Subcutaneous adipose tissue (tissue), 4 donors: ENCODE measurements around the gene GATA3. TPM values are rescaled to one million over a fixed set of nuclear protein-coding genes. Genes with fewer than 3 reads are reported as not detected.

Source experiments
- CTCF ChIP-seq: fragments of 450-650 bp; IDR thresholded peaks from one replicate; pipeline ENCODE4 v1.5.1; 2016; ENCODE audit warnings: low read depth, mild to moderate bottlenecking, control low read depth, antibody characterized with exemption, moderate library complexity
- total RNA-seq, 4 donors: library from RNA; depleted of rRNA; stranded (reverse); fragments of >200 nt; gene quantifications; one replicate each; pipeline ENCODE4 v1.1.0, GENCODE V29; 2016

GATA3 gene
- total RNA-seq, 4 donors from 2014 or later = 0.66 to 8.3 (median 3.0) TPM

DNA sequence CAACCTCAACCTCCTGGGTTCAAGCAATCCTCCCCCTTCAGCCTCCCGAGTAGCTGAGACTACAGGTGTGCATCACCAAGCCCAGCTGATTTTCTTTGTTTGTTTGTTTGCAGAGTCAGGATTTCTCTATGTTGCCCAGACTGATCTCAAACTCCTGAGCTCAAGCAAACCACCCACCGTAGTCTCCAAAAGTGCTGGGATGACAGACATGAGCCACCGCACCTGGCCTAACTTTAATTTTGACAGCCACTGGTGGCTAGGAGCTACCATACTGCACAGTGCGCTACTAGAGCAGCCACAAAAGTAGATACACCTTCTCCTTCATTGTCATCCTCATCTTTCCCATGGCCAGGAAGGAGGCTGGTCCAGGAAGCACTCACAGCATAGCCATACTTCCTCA is 31.2 kb upstream of the GATA3 start:
- TF ChIP-seq CTCF = no peak

DNA sequence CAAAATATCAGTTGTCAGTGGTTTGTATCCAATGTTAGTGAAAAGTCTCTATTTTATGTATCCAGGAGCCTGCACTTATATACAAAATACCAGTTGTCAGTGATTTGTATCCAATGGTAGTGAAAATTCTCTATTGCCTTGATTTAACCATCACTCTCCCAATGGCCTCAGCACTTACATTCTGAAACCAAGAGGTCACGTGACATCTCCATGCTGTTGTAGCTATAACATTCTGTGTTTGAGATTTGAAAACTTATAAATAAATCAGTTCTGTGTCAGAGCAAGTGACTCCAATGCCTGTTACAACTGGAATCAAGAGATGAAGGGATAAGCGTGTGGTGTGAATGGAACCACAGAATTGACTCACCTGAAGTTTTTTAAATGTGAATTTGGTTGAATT is 30.6 kb upstream of the GATA3 start:
- no peak for TF ChIP-seq CTCF

- no peak for TF ChIP-seq CTCF
These were observed 27.9 kb upstream of the GATA3 start for GRCh38 chr10:8026349-8027259.

DNA sequence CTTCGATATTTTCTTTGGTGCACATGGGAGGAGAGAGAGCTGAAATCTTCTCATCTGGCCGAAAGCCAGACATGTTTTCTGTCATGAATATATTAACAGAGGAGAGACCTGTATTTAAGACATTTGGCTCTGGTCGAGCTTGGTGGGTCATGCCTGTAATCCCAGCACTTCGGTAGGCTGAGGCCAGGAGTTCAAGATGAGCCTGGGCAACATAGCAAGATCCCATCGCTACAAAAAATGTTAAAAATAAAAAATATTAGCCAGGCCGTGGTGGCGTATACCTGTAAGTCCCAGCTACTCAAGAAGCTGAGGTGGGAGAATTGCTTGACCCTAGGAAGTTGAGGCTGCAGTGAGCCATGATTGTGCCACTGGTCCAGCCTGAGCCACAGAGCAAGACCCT is 21.9 kb upstream of the GATA3 start:
- no peak for TF ChIP-seq CTCF

DNA sequence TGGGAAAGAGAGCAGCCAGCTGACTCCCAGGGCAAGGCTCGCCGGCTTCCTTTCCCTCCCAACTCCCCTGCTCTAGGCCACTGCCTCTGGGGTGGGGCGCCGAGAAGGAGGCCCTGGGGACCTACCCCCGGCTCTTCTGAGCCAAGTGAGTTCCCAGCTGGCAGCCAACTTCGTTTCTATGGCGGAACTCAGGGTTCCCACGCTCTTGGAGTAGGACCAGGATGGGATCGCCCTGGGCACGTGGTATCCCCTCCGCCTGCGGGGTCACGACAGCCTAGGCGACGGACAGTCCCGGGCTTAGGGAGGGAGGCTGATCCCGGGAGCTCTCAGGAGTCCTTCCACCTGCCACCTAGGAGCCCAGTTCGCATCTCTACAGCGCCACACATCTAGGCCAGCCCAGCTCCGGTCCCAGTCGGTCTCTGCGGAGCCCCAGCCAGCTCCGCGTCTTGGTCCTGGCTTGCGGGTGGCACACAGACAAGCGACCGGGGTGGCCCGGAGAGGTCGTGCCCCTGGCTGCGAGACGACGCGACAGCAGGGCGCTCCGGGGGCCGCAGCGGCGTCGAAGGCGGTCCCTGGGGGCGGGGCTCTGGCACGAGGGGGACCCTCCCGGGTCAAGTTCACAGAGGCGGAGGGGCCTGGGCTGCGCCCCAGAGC is 20.5 kb upstream of the GATA3 start:
- no peak for TF ChIP-seq CTCF

DNA sequence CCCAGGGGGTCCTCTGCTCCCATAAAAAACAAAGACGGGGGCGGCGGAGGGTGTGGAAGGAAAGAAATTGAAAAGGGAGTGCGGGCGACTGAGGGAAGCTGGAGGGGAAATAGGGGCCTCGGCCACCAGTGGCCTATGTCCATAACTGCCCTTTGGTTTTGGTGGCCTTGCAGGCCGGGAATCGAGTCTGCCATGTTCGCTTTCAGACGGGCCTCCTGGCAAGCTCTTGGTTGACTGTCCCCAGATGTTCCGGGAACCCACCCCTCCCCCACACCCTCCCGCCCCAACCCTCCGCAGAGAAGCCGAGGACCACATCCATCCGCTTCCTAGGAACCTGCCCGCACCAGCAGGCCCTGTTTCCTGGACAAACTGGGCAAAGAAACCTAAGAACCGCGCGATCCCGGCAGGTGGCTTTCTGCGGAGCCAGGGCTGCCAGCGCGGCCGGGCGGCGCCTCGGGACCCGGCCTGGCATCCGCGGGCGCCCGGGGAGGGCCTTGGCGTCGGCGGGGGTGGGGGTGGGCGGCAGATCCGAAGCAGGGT is 20.0 kb upstream of the GATA3 start:
- TF ChIP-seq CTCF = no peak

DNA sequence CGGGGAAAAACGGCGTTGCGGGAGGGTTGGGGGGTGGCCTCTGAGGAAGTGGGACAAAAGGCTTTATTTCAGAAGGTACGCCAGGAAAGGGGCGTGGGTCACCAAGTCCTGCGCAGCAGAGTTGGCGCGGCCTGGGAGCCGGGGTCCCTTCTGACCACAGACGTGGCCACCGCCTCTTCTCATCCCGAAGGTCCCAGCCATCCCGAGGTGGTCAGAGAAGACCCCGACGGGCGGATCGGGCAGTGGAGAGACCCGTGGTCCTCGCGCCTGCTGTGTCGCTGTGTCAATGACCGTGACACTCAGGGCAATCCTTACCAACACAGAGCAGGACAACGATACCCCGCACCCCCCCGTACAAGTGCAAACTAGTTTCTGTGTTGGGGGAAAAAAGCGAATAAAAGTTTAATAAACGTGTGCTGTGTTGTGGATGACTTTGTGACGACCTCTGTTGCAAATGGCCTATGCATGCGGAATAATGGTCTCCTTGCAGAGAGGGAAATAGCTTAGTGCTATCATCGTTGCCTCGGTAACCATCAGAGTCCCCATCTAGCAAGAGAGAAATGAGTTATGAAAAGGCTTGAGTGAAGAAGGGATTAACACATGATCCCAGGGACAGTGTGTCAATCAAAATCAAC is 19.4 kb upstream of the GATA3 start:
- TF ChIP-seq CTCF = no peak
